Umbilical cord (tissue), 2 donors: ENCODE measurements around the gene MAP1LC3B. TPM values are rescaled to one million over a fixed set of nuclear protein-coding genes. Genes with fewer than 3 reads are reported as not detected.
"Not testable (repeated sequence)": the region's sequence is repeated elsewhere in the genome, so short reads cannot be mapped to it uniquely, and the experiment has no call there.

Experiments
- DNase-seq: peaks from one replicate; pipeline ENCODE4 v3.0.0-alpha.2; 2015; ENCODE audit warnings: low spot score
- total RNA-seq: library from RNA; depleted of rRNA; stranded (reverse); fragments of >200 nt; gene quantifications from one replicate; pipeline ENCODE4 v1.2.3, GENCODE V29; 2014; ENCODE audit warnings: low replicate concordance; ENCODE audit not compliant: insufficient read depth

The MAP1LC3B gene
- total RNA-seq, 1 donor from 2014 or later, result 53.4 TPM

GRCh38 chr16:87360862-87361610 is 31.1 kb upstream of the MAP1LC3B start:
- DNase-seq, result no peak

- no peak for DNase-seq
Observed at GRCh38 chr16:87361916-87362619, 30.1 kb upstream of the MAP1LC3B start.

- not testable (repeated sequence) for DNase-seq
Observed at GRCh38 chr16:87362828-87363559, 29.1 kb upstream of the MAP1LC3B start.

GRCh38 chr16:87363771-87364455 is 28.2 kb upstream of the MAP1LC3B start:
- no peak for DNase-seq

- no peak for DNase-seq
Observed at GRCh38 chr16:87365021-87365713, 27.0 kb upstream of the MAP1LC3B start.

GRCh38 chr16:87366288-87366687 is 25.8 kb upstream of the MAP1LC3B start:
- no peak for DNase-seq

- no peak for DNase-seq
Observed at GRCh38 chr16:87366930-87367329, 25.2 kb upstream of the MAP1LC3B start.

GRCh38 chr16:87367529-87367928 is 24.6 kb upstream of the MAP1LC3B start:
- no peak for DNase-seq

GRCh38 chr16:87368029-87368770 is 23.9 kb upstream of the MAP1LC3B start:
- DNase-seq, result no peak

- no peak for DNase-seq
Observed at GRCh38 chr16:87369117-87369765, 22.9 kb upstream of the MAP1LC3B start.

- DNase-seq, result no peak
Observed at GRCh38 chr16:87369796-87370719, 22.1 kb upstream of the MAP1LC3B start.

GRCh38 chr16:87371261-87371866 is 20.8 kb upstream of the MAP1LC3B start:
- peak; percentile 53 for DNase-seq

GRCh38 chr16:87372305-87372704 is 19.8 kb upstream of the MAP1LC3B start:
- DNase-seq, result no peak

- no peak for DNase-seq
Observed at GRCh38 chr16:87374313-87374712, 17.8 kb upstream of the MAP1LC3B start.

- no peak for DNase-seq
Observed at GRCh38 chr16:87375426-87376135, 16.6 kb upstream of the MAP1LC3B start.

GRCh38 chr16:87376660-87377059 is 15.5 kb upstream of the MAP1LC3B start:
- no peak for DNase-seq

- not testable (repeated sequence) for DNase-seq
Observed at GRCh38 chr16:87379312-87379752, 12.8 kb upstream of the MAP1LC3B start.

GRCh38 chr16:87380403-87380802 is 11.7 kb upstream of the MAP1LC3B start:
- no peak for DNase-seq
